ENCODE measurements around the gene MEIOSIN. TPM values are rescaled to one million over a fixed set of nuclear protein-coding genes. Genes with fewer than 3 reads are reported as not detected.

MEIOSIN gene
- total and polyA plus RNA-seq, 3 donors from 2014 or later: 9.2 to 13.8 (median 10.4) TPM

DNA sequence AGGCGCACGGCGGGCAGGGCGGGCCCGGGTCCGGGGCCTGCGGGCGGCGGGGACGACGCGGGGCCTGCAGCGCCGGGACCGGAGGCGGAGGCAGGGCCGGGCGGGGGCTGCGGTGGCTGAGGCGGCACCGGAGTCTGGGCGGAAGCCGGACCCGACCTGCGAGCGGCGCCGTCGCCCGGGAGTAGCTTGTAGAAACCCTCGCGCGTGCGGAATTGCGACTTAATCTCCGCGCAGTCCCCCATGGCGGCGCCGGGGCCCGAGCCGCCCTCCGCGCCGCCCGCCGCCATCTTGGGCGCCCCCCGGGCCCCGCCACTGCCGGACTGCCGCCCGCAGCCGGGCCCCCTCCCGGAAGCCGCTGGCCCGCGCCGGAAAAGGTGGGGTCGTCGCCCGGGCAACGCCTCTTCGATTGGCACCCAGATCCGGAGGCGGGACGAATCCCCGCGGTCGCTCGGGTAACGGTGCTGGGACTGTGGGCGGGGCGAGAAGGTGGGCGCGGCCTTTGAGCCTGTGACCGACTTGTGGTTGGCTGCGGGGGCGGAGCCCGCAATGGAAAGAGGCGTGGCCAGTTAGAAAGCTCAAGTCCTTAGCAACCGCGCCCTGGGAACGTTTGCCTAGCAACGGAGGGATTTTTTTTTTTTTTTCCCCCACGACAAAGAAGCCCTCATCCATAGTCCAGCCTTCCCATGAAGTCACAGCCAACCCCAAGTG is 59.4 kb downstream of the MEIOSIN start, which contains the start of gene DMWD:
Gene DMWD (minus strand): TSS at position 376 of the 708 bp plus-strand sequence. CDS start 89 bp downstream, at position 287.
- H3K9me3 ChIP-seq: no peaks in the 10 kb centered on the region
- TF ChIP-seq, protein P1, sequence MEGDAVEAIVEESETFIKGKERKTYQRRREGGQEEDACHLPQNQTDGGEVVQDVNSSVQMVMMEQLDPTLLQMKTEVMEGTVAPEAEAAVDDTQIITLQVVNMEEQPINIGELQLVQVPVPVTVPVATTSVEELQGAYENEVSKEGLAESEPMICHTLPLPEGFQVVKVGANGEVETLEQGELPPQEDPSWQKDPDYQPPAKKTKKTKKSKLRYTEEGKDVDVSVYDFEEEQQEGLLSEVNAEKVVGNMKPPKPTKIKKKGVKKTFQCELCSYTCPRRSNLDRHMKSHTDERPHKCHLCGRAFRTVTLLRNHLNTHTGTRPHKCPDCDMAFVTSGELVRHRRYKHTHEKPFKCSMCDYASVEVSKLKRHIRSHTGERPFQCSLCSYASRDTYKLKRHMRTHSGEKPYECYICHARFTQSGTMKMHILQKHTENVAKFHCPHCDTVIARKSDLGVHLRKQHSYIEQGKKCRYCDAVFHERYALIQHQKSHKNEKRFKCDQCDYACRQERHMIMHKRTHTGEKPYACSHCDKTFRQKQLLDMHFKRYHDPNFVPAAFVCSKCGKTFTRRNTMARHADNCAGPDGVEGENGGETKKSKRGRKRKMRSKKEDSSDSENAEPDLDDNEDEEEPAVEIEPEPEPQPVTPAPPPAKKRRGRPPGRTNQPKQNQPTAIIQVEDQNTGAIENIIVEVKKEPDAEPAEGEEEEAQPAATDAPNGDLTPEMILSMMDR (IDR thresholded peaks at IDR 0.05): no peak
- TF ChIP-seq POLR2A (IDR thresholded peaks at IDR 0.05): peak; percentile 13
- DNase-seq: peak; percentile 100
- 0 to 1% methylated on average over 8 to 69 of the region's 86 CpGs for WGBS, 2 donors
- no peaks in the 10 kb centered on the region for H3K36me3 ChIP-seq (ENCODE audit: low read depth, missing control alignments)
- intact Hi-C loops (cut with DNase I; ENCODE audit: low total_unique reads): no loop called here
- H3K4me3 ChIP-seq: peak within 1 kb of the TSS; percentile 52 to 91
- H3K27me3 ChIP-seq: no peaks in the 10 kb centered on the region
- H3K27ac ChIP-seq: peak within 1 kb of the TSS in 1 of 2 donors; percentile 80
- peaks cover 15% of the 10 kb centered on the region for H3K4me1 ChIP-seq

DNA sequence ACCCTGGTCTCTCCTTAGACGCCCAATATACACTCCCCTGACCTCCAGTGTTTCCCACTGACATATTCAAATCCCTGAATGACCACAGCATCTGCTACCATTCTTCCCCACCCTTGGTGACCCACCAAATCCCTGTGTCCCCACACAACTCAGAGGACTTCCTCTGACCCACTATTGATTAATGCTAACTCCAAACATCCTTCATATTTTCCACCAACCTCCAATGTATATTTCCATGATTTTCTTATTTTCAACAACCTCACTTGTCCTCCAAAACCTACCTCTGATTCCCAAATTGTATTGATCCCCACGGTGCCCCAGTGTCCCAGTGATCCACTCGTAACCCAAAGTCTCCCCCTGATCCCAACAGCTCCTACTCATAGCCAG is 59.9 kb downstream of the MEIOSIN start:
- H3K36me3 ChIP-seq (ENCODE audit: low read depth, missing control alignments): no peaks in the 10 kb centered on the region
- H3K27ac ChIP-seq: no peak overlapping the region
- H3K9me3 ChIP-seq: no peaks in the 10 kb centered on the region
- TF ChIP-seq POLR2A (IDR thresholded peaks at IDR 0.05): no peak
- TF ChIP-seq, protein P1 (IDR thresholded peaks at IDR 0.05): no peak
- WGBS, 2 donors: 40 to 45% methylated on average over 3 of the region's 3 CpGs
- intact Hi-C loops (cut with DNase I; ENCODE audit: low total_unique reads): no loop called here
- no peaks in the 10 kb centered on the region for H3K27me3 ChIP-seq
- H3K4me3 ChIP-seq: no peak overlapping the region
- H3K4me1 ChIP-seq: peaks cover 15% of the 10 kb centered on the region
- no peak for DNase-seq

DNA sequence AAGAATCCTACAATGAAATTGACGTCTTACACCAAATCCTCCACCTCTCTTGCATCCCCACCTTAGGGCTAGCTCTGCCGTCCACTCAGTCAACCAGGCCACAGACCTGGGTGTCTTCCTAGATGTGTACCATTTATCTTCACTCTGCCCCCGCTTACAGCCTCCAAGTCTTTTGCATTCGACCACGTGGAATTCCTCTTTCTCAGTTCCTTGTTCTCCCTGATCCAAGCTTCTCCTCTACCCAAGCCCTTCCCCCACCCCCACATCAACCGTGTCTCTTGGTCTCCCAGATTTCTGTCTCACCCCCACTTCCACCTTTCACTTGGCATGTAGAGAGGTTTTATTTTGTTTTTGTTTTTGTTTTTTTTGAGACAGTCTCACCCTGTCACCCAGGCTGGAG is 60.6 kb downstream of the MEIOSIN start:
- Histone ChIP-seq H3K9me3 (no peaks in the 10 kb centered on the region), H3K36me3 (ENCODE audit: low read depth, missing control alignments) (no peaks in the 10 kb centered on the region), H3K27ac (no peak overlapping the region), H3K4me1 (peaks cover 19% of the 10 kb centered on the region), H3K4me3 (no peak overlapping the region), H3K27me3 (no peaks in the 10 kb centered on the region)
- 53 to 54% methylated on average over 6 of the region's 6 CpGs for WGBS, 2 donors
- DNase-seq: no peak
- intact Hi-C loops (cut with DNase I; ENCODE audit: low total_unique reads): no loop called here
- TF ChIP-seq, protein P1 (IDR thresholded peaks at IDR 0.05): no peak

DNA sequence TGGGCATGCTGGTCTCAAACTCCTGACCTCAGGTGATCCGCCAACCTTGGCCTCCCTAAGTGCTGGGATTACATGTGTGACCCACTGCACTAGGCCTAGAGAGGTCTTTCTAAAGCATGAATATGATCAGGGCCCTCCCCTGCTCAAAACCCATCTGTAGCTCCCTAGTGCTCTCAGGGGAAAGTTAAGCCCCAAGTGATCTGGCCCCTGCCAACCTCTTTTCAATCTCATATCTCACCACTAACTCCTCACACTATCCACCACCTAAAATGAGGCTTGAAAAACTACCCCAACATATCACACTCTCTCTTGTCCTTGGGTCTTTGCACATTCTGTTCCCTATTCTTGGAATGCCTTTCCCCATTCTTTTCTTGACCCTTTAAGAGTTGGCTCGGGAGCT is 61.4 kb downstream of the MEIOSIN start:
- Histone ChIP-seq H3K27ac (no peak overlapping the region), H3K27me3 (no peaks in the 10 kb centered on the region), H3K36me3 (ENCODE audit: low read depth, missing control alignments) (no peaks in the 10 kb centered on the region), H3K4me1 (peaks cover 26% of the 10 kb centered on the region), H3K9me3 (no peaks in the 10 kb centered on the region), H3K4me3 (no peak overlapping the region)
- intact Hi-C loops (cut with DNase I; ENCODE audit: low total_unique reads): no loop called here
- no peak for DNase-seq
- no peak for TF ChIP-seq POLR2A (IDR thresholded peaks at IDR 0.05)
- TF ChIP-seq, protein P1 (IDR thresholded peaks at IDR 0.05): no peak
- WGBS, 2 donors: 80 to 88% methylated on average over 2 of the region's 2 CpGs

All from testis (tissue), 3 donors.